NCI-H748 (cell line): ENCODE results near the gene OR6N2.

ENCODE experiments used
- DNase-seq: peaks from one replicate; lab custom pipeline; 2025; ENCODE audit not compliant: unreplicated experiment; lab: John Stamatoyannopoulos, UW

OR6N2 gene

GRCh38 chr1:158754420-158754819 lies 26.6 kb downstream of the OR6N2 start, which contains the start of gene OR6K6:
Gene OR6K6, plus strand, starts transcription at chr1:158754720. Its CDS starts 168 bp downstream, at chr1:158754888.
- DNase-seq: no peak

- no peak for DNase-seq
Observed at GRCh38 chr1:158752155-158752712, 28.8 kb downstream of the OR6N2 start.

DNA sequence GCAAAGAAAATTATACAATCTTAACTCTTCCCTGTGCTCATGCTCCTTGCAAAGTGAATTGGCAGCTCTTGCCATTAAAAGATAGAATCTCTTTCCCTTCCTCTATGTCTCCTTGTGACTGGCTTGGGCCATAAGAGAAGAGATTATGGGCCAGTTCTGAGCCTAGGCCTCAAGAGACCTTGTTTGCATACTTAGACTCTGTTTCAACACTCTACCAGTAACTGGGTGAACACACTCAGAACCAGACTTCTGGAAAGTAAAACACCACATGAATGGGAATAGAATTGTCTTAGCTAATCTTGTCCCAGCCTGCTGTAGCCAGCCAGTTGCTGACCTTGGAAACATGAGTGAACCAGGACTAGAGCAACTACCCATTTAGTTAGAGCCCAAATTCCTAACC lies 45.2 kb downstream of the OR6N2 start:
- no peak for DNase-seq

- no peak for DNase-seq
Observed at GRCh38 chr1:158732524-158732923, 48.5 kb downstream of the OR6N2 start.

DNA sequence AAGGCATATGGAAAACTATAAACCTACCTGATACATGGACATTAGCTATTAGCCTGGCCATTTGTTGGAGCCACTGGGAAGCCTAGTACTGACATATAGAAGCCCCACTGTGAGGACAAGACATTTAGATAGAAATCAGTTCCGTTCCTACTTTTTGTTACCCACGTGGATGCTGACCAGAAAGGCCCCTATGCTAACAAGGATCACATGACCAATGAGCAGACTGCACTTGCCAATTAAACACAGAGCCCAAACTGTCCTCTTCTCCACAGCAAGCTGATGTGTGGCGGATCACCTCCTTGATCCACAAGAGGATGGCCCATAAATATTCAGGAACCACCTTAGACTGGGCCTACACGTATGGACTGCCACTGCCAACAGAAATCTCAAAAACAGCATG lies 49.3 kb downstream of the OR6N2 start:
- DNase-seq: no peak

DNA sequence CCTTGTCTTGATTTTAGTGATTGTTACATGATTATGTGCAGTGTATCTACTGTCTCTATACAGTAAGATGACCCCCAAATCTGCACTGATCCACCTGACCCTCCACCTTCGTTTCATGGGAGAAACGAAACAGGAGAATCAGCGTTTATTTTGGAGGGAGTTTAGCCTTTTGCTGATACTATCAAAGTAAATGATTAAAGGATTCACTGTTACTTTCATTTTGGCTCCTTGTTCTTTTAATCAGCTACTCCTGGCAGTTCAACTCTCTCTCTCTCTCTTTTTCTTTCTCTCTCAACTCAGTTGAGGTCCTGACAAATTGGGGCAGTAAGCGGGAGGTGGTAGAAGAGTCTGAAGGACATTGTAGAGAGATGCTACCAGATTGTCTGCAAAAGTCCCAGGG lies 50.6 kb downstream of the OR6N2 start:
- DNase-seq: no peak

DNA sequence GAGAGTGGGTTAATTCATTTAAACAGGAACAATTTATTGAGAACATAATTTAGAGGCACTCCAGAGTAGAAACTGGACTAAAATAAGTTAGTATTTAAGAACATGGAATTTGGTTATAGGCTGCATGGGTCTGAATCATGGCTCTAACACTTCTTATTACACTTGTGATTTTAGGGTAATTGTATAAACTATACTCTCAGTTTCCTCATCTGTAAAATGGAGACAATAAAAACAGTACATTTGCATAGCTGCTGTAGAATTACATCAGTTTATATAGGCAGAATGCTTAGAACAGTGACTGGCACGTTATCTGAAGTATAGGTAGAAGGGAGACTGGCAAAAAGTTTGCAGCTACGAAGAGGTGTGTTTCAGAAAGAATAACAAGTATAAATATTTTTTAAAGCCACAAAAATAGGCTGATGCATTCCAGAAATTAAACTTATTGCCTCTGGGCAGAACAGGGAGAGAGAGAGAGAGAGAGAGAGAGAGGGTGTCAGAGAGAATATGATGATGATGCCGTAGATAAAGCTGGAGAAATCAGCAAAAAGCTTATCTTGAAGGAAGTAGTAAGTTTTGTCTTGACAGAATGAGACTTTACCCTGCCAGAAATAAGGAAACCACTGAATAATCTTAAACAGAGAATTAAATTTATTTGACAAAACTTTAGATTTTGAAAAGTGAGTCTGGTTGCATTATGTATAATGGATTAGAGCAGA lies 52.3 kb downstream of the OR6N2 start:
- DNase-seq: no peak

DNA sequence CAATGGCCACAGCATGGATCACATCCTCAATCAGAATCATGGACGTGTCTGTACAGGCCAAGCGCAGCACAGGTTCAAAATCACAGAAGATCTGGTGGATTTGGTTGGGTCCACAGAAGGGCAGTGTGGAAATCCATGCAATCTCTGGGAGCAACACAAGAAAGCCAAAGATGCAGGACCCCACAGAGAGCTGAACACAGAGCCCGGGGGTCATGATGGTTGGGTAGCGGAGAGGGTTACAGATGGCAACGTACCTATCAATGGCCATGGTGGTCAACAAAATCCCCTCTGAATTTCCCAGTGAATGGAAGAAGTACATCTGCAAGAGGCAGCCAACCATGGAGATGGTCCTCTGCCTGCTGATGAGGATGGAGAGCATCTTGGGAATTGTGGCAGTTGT lies 56.6 kb downstream of the OR6N2 start:
- no peak for DNase-seq
